Liver (tissue), 9 donors: ENCODE results near the gene CACNA1H. TPM values are rescaled to one million over a fixed set of nuclear protein-coding genes. Genes with fewer than 3 reads are reported as not detected.

Source experiments
- DNase-seq: peaks from one replicate; pipeline ENCODE4 v3.0.0-alpha.2; 2017; ENCODE audit warnings: low spot score
- H3K27ac ChIP-seq, 2 donors: one replicate each; pipeline ENCODE4 v1.7.0; 2013; ENCODE audit warnings: inconsistent platforms in 2 of 2, low read length in 2 of 2, control low read depth in 1 of 2, low read depth in 1 of 2, mild to moderate bottlenecking in 1 of 2
- H3K27me3 ChIP-seq, 4 donors: one replicate each; pipeline versions ENCODE4 v1.6.1 to v1.7.0; 2013; ENCODE audit warnings: low read length in 3 of 4, inconsistent platforms in 1 of 4, mild to moderate bottlenecking in 1 of 4, moderate library complexity in 1 of 4; ENCODE audit not compliant: control insufficient read depth in 4 of 4, insufficient read depth in 4 of 4
- H3K36me3 ChIP-seq, 4 donors: one replicate each; pipeline versions ENCODE4 v1.6.1 to v1.7.0; 2013; ENCODE audit warnings: low read length in 3 of 4, mild to moderate bottlenecking in 3 of 4, low read depth in 1 of 4, moderate library complexity in 1 of 4; ENCODE audit not compliant: control insufficient read depth in 4 of 4, insufficient read depth in 3 of 4
- H3K4me1 ChIP-seq, 4 donors: one replicate each; pipeline versions ENCODE4 v1.6.1 to v1.7.0; 2013; ENCODE audit warnings: low read length in 3 of 4, mild to moderate bottlenecking in 3 of 4, moderate library complexity in 1 of 4; ENCODE audit not compliant: control insufficient read depth in 4 of 4, insufficient read depth in 4 of 4
- H3K4me3 ChIP-seq, 3 donors: one replicate each; pipeline versions ENCODE4 v1.6.1 to v1.7.0; 2013; ENCODE audit warnings: low read length in 3 of 3, control low read depth in 1 of 3, low read depth in 1 of 3, mild to moderate bottlenecking in 1 of 3
- H3K9ac ChIP-seq, 2 donors: one replicate each; pipeline ENCODE4 v1.7.0; 2013; ENCODE audit warnings: low read length in 2 of 2, mild to moderate bottlenecking in 2 of 2, moderate library complexity in 2 of 2, control low read depth in 1 of 2, low read depth in 1 of 2
- H3K9me3 ChIP-seq, 4 donors: one replicate each; pipeline versions ENCODE4 v1.6.1 to v1.7.0; 2013; ENCODE audit warnings: low read length in 3 of 4; ENCODE audit not compliant: control insufficient read depth in 4 of 4
- ATF3 ChIP-seq: IDR thresholded peaks from 2 replicates; pipeline ENCODE4 v1.6.1; 2016; ENCODE audit warnings: antibody characterized with exemption
- CTCF ChIP-seq: fragments of 150-350 bp; IDR thresholded peaks from 2 replicates; pipeline ENCODE4 v1.5.1; 2017; ENCODE audit warnings: improper control_type of control experiment, low read depth, low read length; ENCODE audit not compliant: missing input control
- FOXA1 ChIP-seq: IDR thresholded peaks from 2 replicates; pipeline ENCODE4 v1.6.1; 2016; ENCODE audit warnings: antibody characterized with exemption
- FOXA2 ChIP-seq: IDR thresholded peaks from 2 replicates; pipeline ENCODE4 v1.6.1; 2016; ENCODE audit warnings: antibody characterized with exemption
- HNF4A ChIP-seq, 2 donors: conservative IDR thresholded peaks; 2 replicates each; pipeline ENCODE4 v1.6.1; 2016; ENCODE audit warnings: antibody characterized with exemption in 2 of 2, mild to moderate bottlenecking in 2 of 2
- HNF4G ChIP-seq: IDR thresholded peaks from 2 replicates; pipeline ENCODE4 v1.6.1; 2016; ENCODE audit warnings: antibody characterized with exemption
- JUND ChIP-seq, 2 donors: IDR thresholded peaks; 2 replicates each; pipeline ENCODE4 v1.6.1; 2016; ENCODE audit warnings: antibody characterized with exemption in 2 of 2
- MAX ChIP-seq: IDR thresholded peaks from 2 replicates; pipeline ENCODE4 v1.6.1; 2016; ENCODE audit warnings: antibody characterized with exemption
- NR2F2 ChIP-seq: IDR thresholded peaks from 2 replicates; pipeline ENCODE4 v1.6.1; 2016; ENCODE audit warnings: antibody characterized with exemption
- RAD21 ChIP-seq, 2 donors: IDR thresholded peaks; 2 replicates each; pipeline ENCODE4 v1.6.1; 2016; ENCODE audit warnings: antibody characterized with exemption in 2 of 2, mild to moderate bottlenecking in 2 of 2
- REST ChIP-seq: IDR thresholded peaks from 2 replicates; pipeline ENCODE4 v1.6.1; 2016; ENCODE audit warnings: antibody characterized with exemption, mild to moderate bottlenecking
- RXRA ChIP-seq, 2 donors: IDR thresholded peaks; 2 replicates each; pipeline ENCODE4 v1.6.1; 2017 to 2018; ENCODE audit warnings: antibody characterized with exemption in 2 of 2, mild to moderate bottlenecking in 1 of 2
- SP1 ChIP-seq: IDR thresholded peaks from 2 replicates; pipeline ENCODE4 v1.6.1; 2018; ENCODE audit warnings: antibody characterized with exemption, mild to moderate bottlenecking
- TAF1 ChIP-seq: conservative IDR thresholded peaks from 2 replicates; pipeline ENCODE4 v1.6.1; 2016; ENCODE audit warnings: antibody characterized with exemption, mild to moderate bottlenecking
- YY1 ChIP-seq: IDR thresholded peaks from 2 replicates; pipeline ENCODE4 v1.6.1; 2016; ENCODE audit warnings: antibody characterized with exemption, mild to moderate bottlenecking
- ZBTB33 ChIP-seq: IDR thresholded peaks from 2 replicates; pipeline ENCODE4 v1.6.1; 2016; ENCODE audit warnings: antibody characterized with exemption
- WGBS: extraction: QIAGEN DNeasy Blood & Tissue Kit; methylation state at CpG from one replicate; pipeline ENCODE4 v1.1.7; 2013; 5-methylcytosine and 5-hydroxymethylcytosine counted together
- polyA plus RNA-seq, 2 donors: library from polyadenylated mRNA; stranded (reverse) in 1 of 2; unstranded in 1 of 2; fragments of 200-250 nt in 1 of 2; fragments of >200 nt in 1 of 2; fragmentation: Nextera tagmentation in 1 of 2; extraction: Ambion mirVana in 1 of 2; gene quantifications; one replicate each; pipeline versions ENCODE4 v1.2.1 to v1.2.3, GENCODE V29; 2013 to 2015
- total RNA-seq, 2 donors: library from RNA; depleted of rRNA; stranded (reverse); fragments of >200 nt; gene quantifications; one replicate each; pipeline ENCODE4 v1.2.3, GENCODE V29; 2014
- donor health status: healthy.
- donor health status: healthy.
- donor health status: healthy.
- donor health status: healthy.
- donor health status: healthy.

The CACNA1H gene
- total and polyA plus RNA-seq, 4 donors = 0.21 to 8.5 (median 6.1) TPM

- no peak for TF ChIP-seq ATF3
- no peak for TF ChIP-seq JUND (IDR thresholded peaks at IDR 0.05)
- no peak for TF ChIP-seq MAX
- no peak for TF ChIP-seq RAD21 (IDR thresholded peaks at IDR 0.05)
- no peak for TF ChIP-seq RXRA (IDR thresholded peaks at IDR 0.05)
- no peak for TF ChIP-seq FOXA1
- TF ChIP-seq CTCF = no peak
- no peak for TF ChIP-seq YY1
- no peak for TF ChIP-seq HNF4G
- no peak for TF ChIP-seq FOXA2
- TF ChIP-seq TAF1 = no peak
- TF ChIP-seq HNF4A (conservative IDR thresholded peaks at IDR 0.05) = no peak
- no peak overlapping the region for H3K9ac ChIP-seq
- no peak for DNase-seq
- H3K36me3 ChIP-seq = no peaks in the 10 kb centered on the region
- peaks cover 0 to 6% (median 0%) of the 10 kb centered on the region in 4 donors for H3K27me3 ChIP-seq
- WGBS = 72% methylated on average over 22 of the region's 22 CpGs
- H3K4me1 ChIP-seq = peaks cover 3 to 18% (median 10%) of the 10 kb centered on the region in 4 donors
- no peaks in the 10 kb centered on the region for H3K9me3 ChIP-seq
- no peak overlapping the region for H3K27ac ChIP-seq
- no peak overlapping the region for H3K4me3 ChIP-seq
Observed at GRCh38 chr16:1107141-1107540, 45.8 kb upstream of the CACNA1H start.

- no peak for DNase-seq
Observed at GRCh38 chr16:1107731-1108130, 45.2 kb upstream of the CACNA1H start.

More at GRCh38 chr16:1107731-1108130, 45.2 kb upstream of the CACNA1H start:
- Histone ChIP-seq H3K4me3 (no peak overlapping the region), H3K36me3 (no peaks in the 10 kb centered on the region), H3K9ac (no peak overlapping the region), H3K27me3 (peaks cover 0 to 6% (median 0%) of the 10 kb centered on the region in 4 donors), H3K9me3 (no peaks in the 10 kb centered on the region), H3K27ac (no peak overlapping the region), H3K4me1 (peaks cover 3 to 22% (median 10%) of the 10 kb centered on the region in 4 donors)
- TF ChIP-seq ATF3 (no peak), NR2F2 (no peak), HNF4G (no peak), REST (no peak), SP1 (no peak), ZBTB33 (no peak)
- 66% methylated on average over 12 of the region's 12 CpGs for WGBS
